Glutamatergic neuron (in vitro differentiated cells): ENCODE results near the gene GTPBP1. TPM values are rescaled to one million over a fixed set of nuclear protein-coding genes. Genes with fewer than 3 reads are reported as not detected.

ENCODE experiments used
- DNase-seq: peaks from one replicate; pipeline ENCODE4 v3.0.0; 2022
- H3K27ac Mint-ChIP-seq: one replicate; pipeline ENCODE4 v1.8.0; 2020; ENCODE audit warnings: mild to moderate bottlenecking, mixed read lengths, inconsistent platforms; ENCODE audit not compliant: unreplicated experiment
- H3K27me3 Mint-ChIP-seq: one replicate; pipeline ENCODE4 v1.8.0; 2020; ENCODE audit warnings: mild to moderate bottlenecking, moderate library complexity, mixed read lengths, inconsistent platforms; ENCODE audit not compliant: unreplicated experiment
- H3K36me3 Mint-ChIP-seq: one replicate; pipeline ENCODE4 v1.8.0; 2020; ENCODE audit warnings: mild to moderate bottlenecking, mixed read lengths, inconsistent platforms; ENCODE audit not compliant: unreplicated experiment
- H3K4me1 Mint-ChIP-seq: one replicate; pipeline ENCODE4 v1.8.0; 2020; ENCODE audit warnings: mild to moderate bottlenecking, low read depth, mixed read lengths, inconsistent platforms; ENCODE audit not compliant: unreplicated experiment
- H3K4me3 Mint-ChIP-seq: one replicate; pipeline ENCODE4 v1.8.0; 2020; ENCODE audit warnings: mild to moderate bottlenecking, mixed read lengths, inconsistent platforms; ENCODE audit not compliant: unreplicated experiment
- H3K9me3 Mint-ChIP-seq: one replicate; pipeline ENCODE4 v1.8.0; 2020; ENCODE audit warnings: mild to moderate bottlenecking, moderate library complexity, mixed read lengths, inconsistent platforms; ENCODE audit not compliant: unreplicated experiment
- total RNA-seq: library from RNA; stranded (reverse); fragmentation: NEBNext Ultra II Directional; extraction: Animal tissue kit (Norgen Biotek cat#: 25700); gene quantifications from one replicate; pipeline ENCODE4 v1.2.1, GENCODE V29; 2021; ENCODE audit not compliant: unreplicated experiment
- TF ChIP-seq, protein P1 (sequence below): fragments of 200-600 bp; sonication (generic); IDR thresholded peaks from one replicate; pipeline ENCODE4 v1.5.0; 2021; ENCODE audit not compliant: partially characterized antibody, unreplicated experiment

The GTPBP1 gene
- total RNA-seq, 1 donor from 2014 or later, result 55.6 TPM

DNA sequence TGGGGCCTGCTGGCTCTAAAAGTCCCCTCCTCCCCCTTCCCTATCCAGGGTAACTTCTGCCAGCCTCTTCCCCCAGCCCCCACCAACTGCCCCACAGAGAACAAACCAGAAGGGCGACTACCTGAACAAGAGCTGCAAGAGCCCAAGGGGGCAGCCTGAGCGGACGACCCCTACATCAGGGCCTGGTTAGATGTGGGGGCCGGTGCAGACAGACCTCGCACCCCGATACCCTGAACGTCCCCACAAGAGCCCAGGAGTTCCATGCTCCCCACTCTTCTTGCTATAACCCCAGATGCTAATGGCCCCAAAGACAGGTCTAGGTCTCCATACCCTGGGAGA lies 29.4 kb downstream of the GTPBP1 start:
- DNase-seq, result no peak
- no peaks in the 10 kb centered on the region for H3K36me3 Mint-ChIP-seq
- H3K4me3 Mint-ChIP-seq, result no peak overlapping the region
- H3K27me3 Mint-ChIP-seq, result peaks cover 10% of the 10 kb centered on the region
- H3K9me3 Mint-ChIP-seq, result peaks cover 14% of the 10 kb centered on the region
- H3K4me1 Mint-ChIP-seq, result peaks cover 19% of the 10 kb centered on the region
- H3K27ac Mint-ChIP-seq, result no peak overlapping the region
- TF ChIP-seq, protein P1, sequence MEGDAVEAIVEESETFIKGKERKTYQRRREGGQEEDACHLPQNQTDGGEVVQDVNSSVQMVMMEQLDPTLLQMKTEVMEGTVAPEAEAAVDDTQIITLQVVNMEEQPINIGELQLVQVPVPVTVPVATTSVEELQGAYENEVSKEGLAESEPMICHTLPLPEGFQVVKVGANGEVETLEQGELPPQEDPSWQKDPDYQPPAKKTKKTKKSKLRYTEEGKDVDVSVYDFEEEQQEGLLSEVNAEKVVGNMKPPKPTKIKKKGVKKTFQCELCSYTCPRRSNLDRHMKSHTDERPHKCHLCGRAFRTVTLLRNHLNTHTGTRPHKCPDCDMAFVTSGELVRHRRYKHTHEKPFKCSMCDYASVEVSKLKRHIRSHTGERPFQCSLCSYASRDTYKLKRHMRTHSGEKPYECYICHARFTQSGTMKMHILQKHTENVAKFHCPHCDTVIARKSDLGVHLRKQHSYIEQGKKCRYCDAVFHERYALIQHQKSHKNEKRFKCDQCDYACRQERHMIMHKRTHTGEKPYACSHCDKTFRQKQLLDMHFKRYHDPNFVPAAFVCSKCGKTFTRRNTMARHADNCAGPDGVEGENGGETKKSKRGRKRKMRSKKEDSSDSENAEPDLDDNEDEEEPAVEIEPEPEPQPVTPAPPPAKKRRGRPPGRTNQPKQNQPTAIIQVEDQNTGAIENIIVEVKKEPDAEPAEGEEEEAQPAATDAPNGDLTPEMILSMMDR, result no peak

DNA sequence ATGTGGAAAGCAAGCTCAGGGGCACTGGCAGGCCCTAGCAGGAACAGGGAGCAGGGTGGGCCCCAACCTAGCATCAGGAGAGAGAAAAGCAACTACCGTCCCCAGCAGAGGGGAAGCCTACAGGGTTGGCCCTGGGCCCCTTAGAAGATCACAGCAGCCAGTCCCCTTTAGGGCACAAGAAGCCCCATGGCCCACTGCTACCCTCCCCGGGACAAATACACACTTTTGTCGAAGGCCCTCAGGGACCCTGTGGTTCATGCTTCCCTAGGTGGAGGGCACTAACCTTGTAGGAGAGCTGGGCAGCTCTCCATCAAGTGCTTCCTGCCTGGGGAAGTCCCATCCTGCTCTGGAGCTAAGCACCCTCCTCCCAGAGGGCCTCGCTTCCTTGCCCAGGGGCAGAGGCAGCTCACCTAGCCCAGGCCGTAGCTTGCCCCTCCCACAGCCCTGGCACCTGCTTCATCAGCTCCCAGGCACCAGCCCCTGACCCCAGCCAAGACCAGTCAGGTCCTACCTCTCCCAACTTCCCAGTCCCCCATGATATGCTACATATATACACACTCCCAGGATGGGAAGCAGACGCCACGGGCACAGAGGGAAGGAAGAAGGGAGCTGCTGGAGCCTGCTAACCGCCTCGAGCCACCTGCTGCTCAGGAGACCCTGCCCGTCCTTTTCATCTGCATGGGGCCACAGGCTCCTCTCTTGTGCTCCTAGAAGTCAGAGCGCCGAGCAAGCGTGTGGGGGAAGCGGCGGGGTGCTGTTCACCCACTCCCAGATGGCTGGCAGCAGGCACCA lies 29.9 kb downstream of the GTPBP1 start:
- no peak overlapping the region for H3K4me3 Mint-ChIP-seq
- peaks cover 10% of the 10 kb centered on the region for H3K27me3 Mint-ChIP-seq
- DNase-seq, result no peak
- peaks cover 14% of the 10 kb centered on the region for H3K9me3 Mint-ChIP-seq
- H3K27ac Mint-ChIP-seq, result no peak overlapping the region
- H3K4me1 Mint-ChIP-seq, result peaks cover 16% of the 10 kb centered on the region
- TF ChIP-seq, protein P1, result no peak
- H3K36me3 Mint-ChIP-seq, result no peaks in the 10 kb centered on the region

- Mint-ChIP-seq H3K4me3 (no peak overlapping the region), H3K27me3 (peaks cover 10% of the 10 kb centered on the region), H3K4me1 (peaks cover 16% of the 10 kb centered on the region), H3K27ac (no peak overlapping the region), H3K9me3 (peaks cover 14% of the 10 kb centered on the region), H3K36me3 (no peaks in the 10 kb centered on the region)
- TF ChIP-seq, protein P1, result no peak
- DNase-seq, result no peak
Observed at GRCh38 chr22:38736257-38736570, 30.5 kb downstream of the GTPBP1 start.

DNA sequence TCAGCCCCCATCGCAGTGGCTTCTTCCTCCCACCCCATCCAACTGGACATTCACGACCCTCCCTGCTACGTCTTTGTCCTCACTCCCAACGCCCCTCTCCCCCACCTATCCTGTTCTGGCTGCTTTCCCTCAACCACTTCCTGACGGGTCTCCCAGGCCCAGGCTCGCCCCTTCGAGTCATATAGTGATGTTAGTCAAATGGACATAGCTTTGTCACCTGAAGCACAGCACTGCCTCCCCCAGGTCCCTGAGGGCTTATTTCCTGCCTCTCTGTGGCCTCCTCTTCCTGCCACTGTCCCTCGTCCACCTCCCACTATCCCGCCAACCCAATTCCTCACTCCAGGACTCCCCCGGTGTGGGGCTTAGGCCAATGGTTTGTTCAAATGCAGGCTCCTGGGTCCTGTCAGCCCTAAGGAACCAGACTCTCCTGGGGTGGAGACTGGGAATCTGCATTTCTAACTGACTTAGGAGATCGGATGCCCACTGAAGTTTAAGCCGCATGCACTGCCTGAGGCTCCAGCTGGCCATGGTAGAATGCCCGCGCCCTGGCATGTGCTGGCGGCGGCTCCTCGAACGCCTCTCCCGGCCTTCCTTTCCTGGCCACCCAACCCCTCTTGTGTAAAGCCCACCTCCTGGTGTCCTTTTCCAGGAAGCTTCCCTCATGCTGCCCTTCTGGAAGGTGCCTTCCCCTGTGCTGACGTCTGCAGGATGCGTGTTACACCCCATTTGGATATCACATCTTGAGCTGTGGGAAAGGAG lies 31.7 kb downstream of the GTPBP1 start:
- DNase-seq, result no peak
- H3K27me3 Mint-ChIP-seq, result peaks cover 10% of the 10 kb centered on the region
- peak overlapping the region; percentile 54 for H3K4me3 Mint-ChIP-seq
- H3K4me1 Mint-ChIP-seq, result peaks cover 18% of the 10 kb centered on the region
- H3K27ac Mint-ChIP-seq, result no peak overlapping the region
- H3K9me3 Mint-ChIP-seq, result peaks cover 14% of the 10 kb centered on the region
- TF ChIP-seq, protein P1, result no peak
- no peaks in the 10 kb centered on the region for H3K36me3 Mint-ChIP-seq

DNA sequence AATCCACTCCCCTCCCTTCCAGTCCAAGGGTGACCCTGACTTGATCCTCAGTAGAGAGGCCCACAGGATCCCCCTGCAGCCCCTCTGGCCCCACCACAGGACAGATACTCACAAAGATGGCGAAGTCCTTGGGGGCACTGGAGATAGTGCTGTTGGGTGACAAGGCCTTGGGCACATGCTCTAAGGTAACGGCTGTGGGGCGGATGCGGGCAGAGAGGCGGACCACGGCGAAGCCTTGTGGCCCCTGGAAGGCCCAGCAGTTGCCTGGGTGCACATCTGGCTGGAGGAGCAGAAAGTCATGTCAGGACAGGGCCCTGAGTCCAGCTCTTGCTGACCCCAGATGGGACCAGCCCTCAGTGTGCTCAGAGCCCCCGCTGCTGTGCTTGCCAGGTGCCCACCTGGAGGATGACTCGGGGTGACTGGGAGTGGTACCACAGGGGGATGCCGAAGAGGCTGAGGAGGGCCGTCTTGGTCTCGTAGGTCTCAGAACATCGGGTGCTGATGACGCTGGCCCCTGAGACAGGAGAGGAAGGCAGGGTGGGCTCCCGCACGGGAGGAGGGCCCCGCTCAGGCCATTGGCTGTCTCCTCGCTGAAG lies 32.8 kb downstream of the GTPBP1 start:
- peaks cover 14% of the 10 kb centered on the region for H3K4me1 Mint-ChIP-seq
- peaks cover 10% of the 10 kb centered on the region for H3K27me3 Mint-ChIP-seq
- TF ChIP-seq, protein P1, result no peak
- DNase-seq, result no peak
- peaks cover 12% of the 10 kb centered on the region for H3K9me3 Mint-ChIP-seq
- no peak overlapping the region for H3K27ac Mint-ChIP-seq
- no peaks in the 10 kb centered on the region for H3K36me3 Mint-ChIP-seq
- H3K4me3 Mint-ChIP-seq, result no peak overlapping the region
